GM15510 (cell line): Measurements from ENCODE around the gene PRSS36.
A peak's percentile ranks its signal among the peaks of the same experiment; 100 is the strongest.

Experiments used
- POLR2A ChIP-seq: IDR thresholded peaks from 3 replicates; pipeline ENCODE4 v1.6.1; 2011; ENCODE audit warnings: borderline replicate concordance; ENCODE audit not compliant: insufficient read length; ENCODE audit errors: extremely low read depth

Gene PRSS36

GRCh38 chr16:31149332-31149731 lies 534 bp downstream of the PRSS36 start:
- no peak for TF ChIP-seq POLR2A

GRCh38 chr16:31148896-31149295 lies 970 bp downstream of the PRSS36 start:
- TF ChIP-seq POLR2A = no peak

GRCh38 chr16:31148281-31148728 lies 1.6 kb downstream of the PRSS36 start:
- no peak for TF ChIP-seq POLR2A

- TF ChIP-seq POLR2A = no peak
Measured at GRCh38 chr16:31147574-31147973, 2.3 kb downstream of the PRSS36 start.

GRCh38 chr16:31145398-31145990 lies 4.4 kb downstream of the PRSS36 start:
- no peak for TF ChIP-seq POLR2A

- no peak for TF ChIP-seq POLR2A
Measured at GRCh38 chr16:31143694-31144148, 6.1 kb downstream of the PRSS36 start.

- no peak for TF ChIP-seq POLR2A
Measured at GRCh38 chr16:31143011-31143693, 6.7 kb downstream of the PRSS36 start.

- TF ChIP-seq POLR2A = peak; percentile 27
Measured at GRCh38 chr16:31142109-31143010, 7.5 kb downstream of the PRSS36 start.

GRCh38 chr16:31141489-31142108 lies 8.3 kb downstream of the PRSS36 start:
- TF ChIP-seq POLR2A = no peak

GRCh38 chr16:31138621-31139578 lies 11.0 kb downstream of the PRSS36 start:
- no peak for TF ChIP-seq POLR2A

- TF ChIP-seq POLR2A = no peak
Measured at GRCh38 chr16:31136287-31136662, 13.6 kb downstream of the PRSS36 start.

- no peak for TF ChIP-seq POLR2A
Measured at GRCh38 chr16:31135535-31136286, 14.2 kb downstream of the PRSS36 start, which contains the start of gene PRSS8. Gene PRSS8 (minus strand): TSS chr16:31135727. CDS start chr16:31135498, 229 bp downstream.
